Stimulated activated CD8-positive, alpha-beta memory T cell treated with anti-CD3 and anti-CD28 coated beads, Interleukin-15, amount 100 ng/mL, for 24 hours (primary cell): ENCODE measurements around the gene TM7SF3.

Experiments used
- DNase-seq: peaks from one replicate; pipeline ENCODE4 v3.0.0-alpha.2; 2020; ENCODE audit warnings: low read depth

TM7SF3 gene

GRCh38 chr12:27014859-27015729, 910 bp upstream of the TM7SF3 start:
- DNase-seq: no peak

- DNase-seq: peak; percentile 5
These were observed 536 bp downstream of the TM7SF3 start for GRCh38 chr12:27013611-27014084.

- DNase-seq: no peak
These were observed 1.3 kb downstream of the TM7SF3 start for GRCh38 chr12:27012982-27013255.

- no peak for DNase-seq
These were observed 1.8 kb downstream of the TM7SF3 start for GRCh38 chr12:27012239-27012981.

GRCh38 chr12:27009881-27010301, 4.3 kb downstream of the TM7SF3 start:
- no peak for DNase-seq

- DNase-seq: no peak
These were observed 6.1 kb downstream of the TM7SF3 start for GRCh38 chr12:27008081-27008480.

- no peak for DNase-seq
These were observed 7.3 kb downstream of the TM7SF3 start for GRCh38 chr12:27006797-27007467.

GRCh38 chr12:27005495-27005894, 8.7 kb downstream of the TM7SF3 start:
- DNase-seq: no peak

GRCh38 chr12:27003421-27004381, 10.5 kb downstream of the TM7SF3 start:
- no peak for DNase-seq

- no peak for DNase-seq
These were observed 12.0 kb downstream of the TM7SF3 start for GRCh38 chr12:27002141-27002540.

GRCh38 chr12:27001663-27002062, 12.5 kb downstream of the TM7SF3 start:
- no peak for DNase-seq

- DNase-seq: no peak
These were observed 13.2 kb downstream of the TM7SF3 start for GRCh38 chr12:27000961-27001360.

- no peak for DNase-seq
These were observed 17.2 kb downstream of the TM7SF3 start for GRCh38 chr12:26997003-26997402.

GRCh38 chr12:26995706-26996105, 18.5 kb downstream of the TM7SF3 start:
- no peak for DNase-seq

- no peak for DNase-seq
These were observed 20.1 kb downstream of the TM7SF3 start for GRCh38 chr12:26994109-26994508.

GRCh38 chr12:26991826-26992225, 22.4 kb downstream of the TM7SF3 start:
- no peak for DNase-seq

- no peak for DNase-seq
These were observed 24.3 kb downstream of the TM7SF3 start for GRCh38 chr12:26989873-26990272.

GRCh38 chr12:26988703-26989102, 25.5 kb downstream of the TM7SF3 start:
- no peak for DNase-seq

GRCh38 chr12:26987634-26988424, 26.4 kb downstream of the TM7SF3 start:
- DNase-seq: no peak

GRCh38 chr12:26982866-26983265, 31.3 kb downstream of the TM7SF3 start:
- DNase-seq: no peak

- no peak for DNase-seq
These were observed 34.5 kb downstream of the TM7SF3 start for GRCh38 chr12:26979733-26980132.
